Mesenchymal stem cell (in vitro differentiated cells and primary cell): ENCODE measurements around the gene ITGAV.
"Not testable (repeated sequence)": the region's sequence is repeated elsewhere in the genome, so short reads cannot be mapped to it uniquely, and the experiment has no call there.

ENCODE experiments used
- DNase-seq: peaks from one replicate; pipeline ENCODE4 v3.0.0-alpha.2; 2013
- H2AFZ ChIP-seq: one replicate; pipeline ENCODE4 v1.6.1; 2013; ENCODE audit warnings: low read depth, mild to moderate bottlenecking, control low read depth, inconsistent platforms, low read length, moderate library complexity
- H2AK5ac ChIP-seq: 2 replicates; pipeline ENCODE4 v1.6.1; 2013; ENCODE audit warnings: low read length, moderate library complexity, mild to moderate bottlenecking, inconsistent platforms; ENCODE audit not compliant: severe bottlenecking
- H2BK120ac ChIP-seq: one replicate; pipeline ENCODE4 v1.6.1; 2013; ENCODE audit warnings: low read depth, mild to moderate bottlenecking, inconsistent platforms, low read length, moderate library complexity
- H2BK12ac ChIP-seq, 2 experiments: one replicate each; pipeline ENCODE4 v1.6.1; 2013; ENCODE audit warnings: inconsistent platforms in 2 of 2, low read length in 2 of 2, mild to moderate bottlenecking in 2 of 2, moderate library complexity in 2 of 2, control low read depth in 1 of 2
- H2BK15ac ChIP-seq: one replicate; pipeline ENCODE4 v1.6.1; 2013; ENCODE audit warnings: mild to moderate bottlenecking, low read depth, inconsistent platforms; ENCODE audit not compliant: poor library complexity, severe bottlenecking
- H2BK5ac ChIP-seq: 2 replicates; pipeline ENCODE4 v1.6.1; 2013; ENCODE audit warnings: low read depth, mild to moderate bottlenecking, low read length, control low read depth, inconsistent platforms; ENCODE audit not compliant: poor library complexity, severe bottlenecking
- H3K14ac ChIP-seq, 2 experiments: one replicate each; pipeline ENCODE4 v1.6.1; 2013; ENCODE audit warnings: inconsistent platforms in 2 of 2, low read length in 2 of 2, control low read depth in 1 of 2, mild to moderate bottlenecking in 1 of 2, moderate library complexity in 1 of 2
- H3K18ac ChIP-seq, 2 experiments: one replicate each; pipeline ENCODE4 v1.6.1; 2013; ENCODE audit warnings: inconsistent platforms in 2 of 2, low read length in 2 of 2, control low read depth in 1 of 2, low read depth in 1 of 2, mild to moderate bottlenecking in 1 of 2
- H3K23ac ChIP-seq, 2 experiments: one replicate each; pipeline ENCODE4 v1.6.1; 2013; ENCODE audit warnings: inconsistent platforms in 2 of 2, low read length in 2 of 2, mild to moderate bottlenecking in 2 of 2, moderate library complexity in 2 of 2, control low read depth in 1 of 2
- H3K27ac ChIP-seq: 2 replicates; pipeline ENCODE4 v1.5.1; 2013; ENCODE audit warnings: mild to moderate bottlenecking, moderate library complexity, low read length, control low read depth, inconsistent platforms; ENCODE audit not compliant: poor library complexity, severe bottlenecking
- H3K27me3 ChIP-seq, 2 experiments: 2 replicates each; pipeline versions ENCODE4 v1.6.1 to v1.7.0; 2013; ENCODE audit warnings: low read length in 2 of 2, mild to moderate bottlenecking in 2 of 2, moderate library complexity in 2 of 2, control low read depth in 1 of 2, inconsistent platforms in 1 of 2; ENCODE audit not compliant: control insufficient read depth in 1 of 2, insufficient read depth in 1 of 2
- H3K36me3 ChIP-seq, 2 experiments: 2 replicates each; pipeline versions ENCODE4 v1.6.1 to v1.7.0; 2013; ENCODE audit warnings: low read length in 2 of 2, control low read depth in 1 of 2, inconsistent platforms in 1 of 2, low read depth in 1 of 2, mild to moderate bottlenecking in 1 of 2; ENCODE audit not compliant: insufficient read depth in 2 of 2, control insufficient read depth in 1 of 2
- H3K4ac ChIP-seq, 2 experiments: one replicate each; pipeline ENCODE4 v1.6.1; 2013; ENCODE audit warnings: inconsistent platforms in 2 of 2, low read length in 2 of 2, mild to moderate bottlenecking in 2 of 2, moderate library complexity in 2 of 2, control low read depth in 1 of 2, low read depth in 1 of 2
- H3K4me1 ChIP-seq: 2 replicates; pipeline ENCODE4 v1.6.1; 2013; ENCODE audit warnings: low read depth, low read length, control low read depth; ENCODE audit not compliant: control insufficient read depth, insufficient read depth
- H3K4me2 ChIP-seq: 2 replicates; pipeline ENCODE4 v1.6.1; 2013; ENCODE audit warnings: low read length, mild to moderate bottlenecking, inconsistent platforms; ENCODE audit not compliant: poor library complexity, severe bottlenecking
- H3K4me3 ChIP-seq, 2 experiments: 2 replicates each; pipeline versions ENCODE4 v1.5.1 to v1.7.0; 2013; ENCODE audit warnings: low read length in 2 of 2, mild to moderate bottlenecking in 2 of 2, control low read depth in 1 of 2, low read depth in 1 of 2; ENCODE audit not compliant: insufficient read depth in 1 of 2
- H3K79me1 ChIP-seq: replicated peaks from 2 replicates; pipeline ENCODE4 v1.6.1; 2013; ENCODE audit warnings: mild to moderate bottlenecking, control low read depth, low read length, inconsistent platforms; ENCODE audit not compliant: poor library complexity, severe bottlenecking
- H3K9ac ChIP-seq: 2 replicates; pipeline ENCODE4 v1.7.0; 2013; ENCODE audit warnings: mild to moderate bottlenecking, low read length, moderate library complexity
- H3K9me3 ChIP-seq: 2 replicates; pipeline ENCODE4 v1.7.0; 2013; ENCODE audit warnings: mild to moderate bottlenecking, low read length; ENCODE audit not compliant: control insufficient read depth
- H4K8ac ChIP-seq: one replicate; pipeline ENCODE4 v1.6.1; 2013; ENCODE audit warnings: inconsistent platforms, mild to moderate bottlenecking, low read length, moderate library complexity
- H4K91ac ChIP-seq: one replicate; pipeline ENCODE4 v1.6.1; 2013; ENCODE audit warnings: mild to moderate bottlenecking, low read length, inconsistent platforms
- WGBS: methylation state at CpG from one replicate; pipeline ENCODE4 v1.1.7; 2013; ENCODE audit warnings: mixed read lengths; 5-methylcytosine and 5-hydroxymethylcytosine counted together

ITGAV gene

DNA sequence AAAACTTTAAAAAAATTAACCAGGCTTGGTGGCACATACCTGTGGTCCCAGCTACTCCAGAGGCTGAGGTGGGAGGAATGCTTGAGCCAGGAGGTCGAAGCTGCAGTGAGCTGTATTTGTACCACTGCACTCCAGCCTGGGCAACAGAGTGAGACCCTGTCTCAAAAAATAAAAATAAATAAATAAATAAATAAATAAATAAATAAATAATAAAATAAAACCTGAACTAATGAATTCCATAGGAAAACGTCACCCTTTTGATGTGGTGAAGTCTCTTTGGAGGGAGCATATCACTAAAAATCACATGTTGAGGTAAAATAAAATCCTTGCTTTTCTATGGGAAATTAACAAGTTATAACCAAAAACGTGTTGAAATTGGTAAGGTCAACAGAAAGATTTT lies 29.6 kb upstream of the ITGAV start:
- Histone ChIP-seq H3K27me3 (no peaks in the 10 kb centered on the region), H3K14ac (no peak overlapping the region), H3K36me3 (no peaks in the 10 kb centered on the region), H3K4ac (no peak overlapping the region), H3K9me3 (peaks cover 4% of the 10 kb centered on the region), H2AK5ac (no peak overlapping the region), H2BK12ac (no peak overlapping the region), H3K18ac (no peak overlapping the region), H3K4me3 (no peak overlapping the region), H3K4me1 (peaks cover 3% of the 10 kb centered on the region), H3K79me1 (no peaks in the 10 kb centered on the region), H2BK120ac (no peak overlapping the region), H4K91ac (no peak overlapping the region), H3K27ac (no peak overlapping the region), H2AFZ (no peak overlapping the region), H3K9ac (no peak overlapping the region), H4K8ac (no peak overlapping the region), H2BK15ac (no peak overlapping the region), H3K23ac (no peak overlapping the region), H2BK5ac (no peak overlapping the region), H3K4me2 (no peak overlapping the region)
- 50% methylated on average over 2 of the region's 3 CpGs for WGBS
- no peak for DNase-seq

DNA sequence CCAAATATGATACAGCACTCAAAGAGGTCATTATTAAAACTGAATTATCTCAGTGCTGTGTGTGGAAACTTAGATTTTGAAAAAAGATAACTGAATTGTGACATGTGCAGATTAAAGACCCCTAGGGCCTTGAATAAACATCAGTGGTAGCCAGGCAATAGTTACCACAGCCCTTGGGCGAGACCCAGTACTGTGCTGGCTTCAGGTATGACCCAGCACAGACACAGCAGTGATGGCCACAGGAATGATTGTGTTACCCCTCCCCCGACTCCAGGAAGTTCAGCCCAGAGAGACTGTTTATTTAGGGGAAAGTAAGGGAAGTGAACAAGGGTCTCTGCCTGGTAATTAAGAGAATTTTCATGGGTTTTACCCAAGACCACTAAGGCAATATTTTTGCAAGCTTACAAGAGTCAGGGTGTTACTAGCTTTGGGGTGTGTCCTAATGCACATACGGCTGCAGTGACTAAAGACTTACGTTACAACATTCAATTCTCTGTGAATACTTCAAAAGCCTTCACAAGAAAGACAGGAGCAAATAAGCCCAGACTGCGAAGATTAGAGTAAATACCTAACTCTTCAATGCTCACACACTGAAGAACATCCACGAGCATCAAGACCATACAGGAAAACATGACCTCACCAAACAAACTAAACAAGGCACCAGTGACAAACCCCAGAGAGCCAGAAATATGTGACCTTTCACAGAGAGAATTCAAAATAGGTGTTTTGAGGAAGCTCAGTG lies 28.2 kb upstream of the ITGAV start:
- Histone ChIP-seq H2BK15ac (no peak overlapping the region), H4K91ac (no peak overlapping the region), H3K27ac (no peak overlapping the region), H3K9me3 (peaks cover 4% of the 10 kb centered on the region), H4K8ac (no peak overlapping the region), H3K27me3 (no peaks in the 10 kb centered on the region), H2AK5ac (peak overlapping the region; percentile 76), H3K4me3 (no peak overlapping the region), H2BK12ac (peak overlapping the region in 1 of 2 experiments; percentile 83), H3K4me2 (no peak overlapping the region), H2BK120ac (no peak overlapping the region), H3K23ac (no peak overlapping the region), H3K18ac (peak overlapping the region in 1 of 2 experiments; percentile 56), H2AFZ (peak overlapping the region; percentile 27), H2BK5ac (no peak overlapping the region), H3K36me3 (no peaks in the 10 kb centered on the region), H3K9ac (no peak overlapping the region), H3K4me1 (peaks cover 3% of the 10 kb centered on the region), H3K79me1 (no peaks in the 10 kb centered on the region), H3K14ac (no peak overlapping the region), H3K4ac (no peak overlapping the region)
- 36% methylated on average over 6 of the region's 6 CpGs for WGBS
- peak; percentile 59 for DNase-seq

DNA sequence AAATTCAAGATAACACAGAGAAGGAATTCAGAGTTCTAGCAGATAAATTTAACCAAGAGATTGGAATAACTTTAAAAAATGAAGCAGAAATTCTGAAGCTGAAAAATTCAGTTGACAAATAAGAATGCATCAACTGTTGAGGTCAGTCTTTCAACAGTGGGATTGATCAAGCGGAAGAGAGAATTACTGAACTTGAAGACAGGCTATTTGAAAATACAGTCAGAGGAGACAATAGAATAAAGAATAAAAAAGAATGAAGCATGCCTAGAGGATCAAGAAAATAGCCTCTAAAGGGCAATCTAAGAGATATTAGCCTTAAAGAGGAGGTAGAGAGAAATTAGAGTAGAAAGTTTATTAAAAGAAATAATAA lies 27.7 kb upstream of the ITGAV start:
- Histone ChIP-seq H3K4me1 (peaks cover 3% of the 10 kb centered on the region), H3K23ac (no peak overlapping the region), H3K4me2 (no peak overlapping the region), H2AFZ (no peak overlapping the region), H3K36me3 (no peaks in the 10 kb centered on the region), H3K18ac (no peak overlapping the region), H3K27me3 (no peaks in the 10 kb centered on the region), H3K9me3 (peaks cover 4% of the 10 kb centered on the region), H2BK5ac (no peak overlapping the region), H2AK5ac (no peak overlapping the region), H3K27ac (no peak overlapping the region), H3K4me3 (no peak overlapping the region), H3K4ac (no peak overlapping the region), H4K91ac (no peak overlapping the region), H2BK120ac (no peak overlapping the region), H3K79me1 (no peaks in the 10 kb centered on the region), H3K14ac (no peak overlapping the region), H4K8ac (no peak overlapping the region), H2BK15ac (no peak overlapping the region), H3K9ac (no peak overlapping the region), H2BK12ac (no peak overlapping the region)
- DNase-seq, result no peak
- WGBS, result 96% methylated on average over 1 of the region's 1 CpG

DNA sequence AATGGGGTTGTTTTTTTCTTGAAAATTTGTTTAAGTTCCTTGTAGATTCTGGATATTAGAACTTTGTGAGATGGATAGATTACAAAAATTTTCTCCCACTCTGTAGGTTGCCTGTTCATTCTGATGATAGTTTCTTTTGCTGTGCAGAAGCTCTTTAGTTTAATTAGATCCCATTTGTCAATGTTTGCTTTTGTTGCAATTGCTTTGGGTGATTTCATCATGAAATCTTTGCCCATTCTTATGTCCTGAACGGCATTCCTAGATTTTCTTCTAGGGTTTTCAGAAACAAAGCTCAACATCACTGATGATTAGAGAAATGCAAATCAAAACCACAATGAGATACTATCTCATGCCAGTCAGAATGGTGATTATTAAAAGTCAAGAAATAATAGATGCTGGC lies 21.3 kb upstream of the ITGAV start:
- H3K4me3 ChIP-seq, H2BK12ac ChIP-seq, H3K14ac ChIP-seq, H3K23ac ChIP-seq, H3K4me2 ChIP-seq, H2BK120ac ChIP-seq, H2AK5ac ChIP-seq, H3K27me3 ChIP-seq, H2BK5ac ChIP-seq, H4K8ac ChIP-seq, DNase-seq, H3K79me1 ChIP-seq, H3K4me1 ChIP-seq, H2AFZ ChIP-seq, H3K9me3 ChIP-seq, H4K91ac ChIP-seq, H2BK15ac ChIP-seq, H3K36me3 ChIP-seq, H3K18ac ChIP-seq, H3K9ac ChIP-seq, H3K27ac ChIP-seq, H3K4ac ChIP-seq: not testable (repeated sequence)
- 83% methylated on average over 1 of the region's 1 CpG for WGBS
